Measurements from ENCODE around the gene RUNX3. TPM values are rescaled to one million over a fixed set of nuclear protein-coding genes. Genes with fewer than 3 reads are reported as not detected.

The RUNX3 gene
- total and polyA plus RNA-seq, 2 donors = 0.37 to 2.5 TPM

DNA sequence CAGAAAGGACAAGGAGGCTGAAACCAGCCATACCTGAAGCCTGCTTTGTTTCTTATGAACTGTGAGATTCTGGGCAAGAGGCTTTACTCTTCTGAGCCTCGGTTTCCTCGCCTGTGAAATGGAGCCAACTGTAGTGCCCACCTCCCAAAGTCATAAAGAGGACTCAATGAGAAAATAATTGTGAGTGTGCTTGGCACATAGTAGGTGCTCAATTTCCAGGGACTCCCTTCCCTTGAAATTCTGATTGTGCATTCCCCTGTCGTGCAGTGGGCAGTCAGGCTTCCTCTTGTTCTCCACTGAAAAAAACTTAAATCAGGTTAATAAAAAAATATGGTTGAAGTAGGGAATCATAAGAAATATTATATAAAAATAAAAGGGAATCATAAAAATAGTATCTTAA, 37.5 kb upstream of the RUNX3 start:
- Histone ChIP-seq H3K27ac (ENCODE audit: low read depth) (no peak overlapping the region), H3K4me3 (ENCODE audit: low read depth, low read length) (no peak overlapping the region), H3K4me1 (ENCODE audit: insufficient read depth) (no peaks in the 10 kb centered on the region), H3K36me3 (ENCODE audit: insufficient read depth) (no peaks in the 10 kb centered on the region)
- 91% methylated on average over 3 of the region's 3 CpGs for WGBS
- no peak for DNase-seq (ENCODE audit: extremely low spot score)

DNA sequence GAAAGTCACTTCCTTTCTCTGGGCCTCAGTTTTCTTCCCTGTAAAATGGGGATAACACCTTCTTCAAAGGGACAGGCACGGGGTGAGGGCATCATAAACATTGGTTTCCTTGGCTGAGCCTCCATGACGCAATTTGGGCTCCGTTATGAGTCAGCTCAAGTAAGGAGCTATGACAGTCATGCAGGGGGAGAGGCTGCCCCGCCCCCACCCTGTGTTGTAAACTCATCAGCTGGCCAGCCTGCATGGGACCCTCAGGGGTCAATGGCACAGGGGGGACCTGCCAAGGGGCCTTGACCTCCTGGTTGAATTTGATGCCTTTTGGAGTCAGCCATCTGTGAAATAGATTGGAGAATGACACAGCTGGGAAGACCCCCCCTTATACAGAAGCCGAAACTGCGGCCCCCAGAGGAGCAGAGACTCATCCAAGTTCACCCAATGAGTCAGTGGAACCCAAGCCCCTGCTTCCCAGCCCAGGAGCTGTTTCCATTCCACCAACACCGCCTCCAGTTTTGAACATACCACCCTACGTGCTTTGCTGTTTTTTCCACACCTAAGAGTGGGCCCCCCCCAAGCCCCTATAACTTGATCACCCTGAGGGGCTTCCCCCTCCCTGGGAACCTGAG, 36.8 kb upstream of the RUNX3 start:
- Histone ChIP-seq H3K27ac (ENCODE audit: low read depth) (no peak overlapping the region), H3K4me3 (ENCODE audit: low read depth, low read length) (no peak overlapping the region), H3K36me3 (ENCODE audit: insufficient read depth) (no peaks in the 10 kb centered on the region), H3K4me1 (ENCODE audit: insufficient read depth) (no peaks in the 10 kb centered on the region)
- 70% methylated on average over 8 of the region's 8 CpGs for WGBS
- DNase-seq (ENCODE audit: extremely low spot score) = no peak

DNA sequence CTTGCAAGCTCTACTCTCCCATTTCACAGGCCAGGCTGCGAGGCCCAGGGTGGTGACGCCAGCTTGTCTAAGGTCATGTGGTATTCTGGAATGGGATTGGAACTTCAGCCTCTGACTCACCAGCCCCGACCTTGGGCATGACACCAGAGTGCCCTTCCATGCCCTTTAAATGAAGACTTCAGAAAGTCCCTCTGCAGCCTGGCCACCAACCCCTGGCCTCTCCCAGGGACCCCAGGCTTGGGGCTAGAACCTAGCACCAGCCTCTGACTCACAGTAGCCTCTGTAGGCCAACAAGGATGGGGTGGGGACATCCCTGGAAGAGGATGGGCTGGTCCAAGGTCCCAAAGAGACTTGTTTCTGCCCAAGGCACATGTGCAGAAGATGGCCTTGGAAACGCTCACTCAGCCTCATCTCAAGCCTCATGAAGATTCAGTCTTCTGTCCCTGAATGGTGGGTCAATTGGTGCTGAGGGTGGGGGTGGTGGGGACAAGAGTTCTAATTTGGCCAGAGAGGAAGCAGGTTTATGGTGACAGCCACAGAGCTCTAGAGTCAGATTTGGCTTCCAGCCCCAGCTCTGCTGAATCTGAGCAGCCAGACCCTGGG, 36.1 kb upstream of the RUNX3 start:
- Histone ChIP-seq H3K36me3 (ENCODE audit: insufficient read depth) (no peaks in the 10 kb centered on the region), H3K27ac (ENCODE audit: low read depth) (no peak overlapping the region), H3K4me1 (ENCODE audit: insufficient read depth) (no peaks in the 10 kb centered on the region), H3K4me3 (ENCODE audit: low read depth, low read length) (no peak overlapping the region)
- 92% methylated on average over 4 of the region's 4 CpGs for WGBS
- no peak for DNase-seq (ENCODE audit: extremely low spot score)

DNA sequence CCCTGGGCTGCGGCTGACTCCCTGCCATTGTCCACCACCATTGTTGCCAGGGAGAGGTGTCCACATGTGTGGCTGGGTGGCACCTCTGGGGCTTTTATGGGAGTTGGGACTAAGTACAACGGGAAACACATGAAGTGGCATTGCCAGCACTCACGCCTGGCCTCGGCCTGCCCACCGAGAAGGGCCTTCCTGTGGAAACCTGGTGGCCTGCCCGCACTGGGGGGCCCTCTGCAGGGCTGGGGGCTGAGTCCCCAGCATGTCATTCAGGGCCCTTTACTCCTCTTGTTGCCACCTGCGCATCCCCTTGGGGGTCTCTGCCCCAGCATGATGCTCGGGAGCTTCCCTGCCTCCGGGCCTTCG, 35.5 kb upstream of the RUNX3 start:
- 94% methylated on average over 10 of the region's 10 CpGs for WGBS
- H3K4me3 ChIP-seq (ENCODE audit: low read depth, low read length) = no peak overlapping the region

DNA sequence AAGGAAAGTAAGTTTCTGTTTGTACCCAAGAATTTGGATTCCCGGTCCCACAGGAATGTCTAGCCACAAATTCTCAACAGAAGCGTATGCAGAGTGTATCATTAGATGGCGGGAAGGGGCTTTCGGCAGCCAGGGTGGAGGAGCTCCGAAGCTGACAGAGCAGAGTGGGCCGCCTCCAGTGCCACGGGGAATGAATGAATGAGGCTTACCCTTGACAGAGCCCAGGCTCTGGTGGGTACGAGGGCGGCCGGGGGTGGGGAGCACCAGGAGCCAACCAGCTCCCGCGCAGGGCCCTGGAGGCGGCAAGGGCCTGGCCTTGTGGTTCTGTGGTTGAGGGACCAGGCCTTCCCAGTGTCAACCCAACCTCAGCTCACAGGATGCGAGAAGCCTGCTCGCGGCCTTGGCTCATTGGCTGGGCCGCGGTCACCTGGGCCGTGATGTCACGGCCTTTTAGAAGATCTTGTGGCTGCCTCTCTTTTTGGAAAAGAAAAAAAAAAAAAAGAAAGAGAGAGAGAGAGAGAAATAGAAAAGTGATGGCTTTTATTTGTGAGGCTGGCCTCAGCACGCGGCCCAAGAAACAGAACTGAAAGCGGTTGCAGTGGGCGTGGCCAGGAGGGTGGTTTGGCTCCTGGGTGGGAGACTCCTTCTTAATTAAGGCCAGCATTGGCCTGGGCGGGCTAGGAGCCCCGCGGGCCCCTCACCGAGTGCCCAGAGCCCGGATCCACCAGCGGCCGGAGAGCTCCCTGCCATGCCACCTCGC, 34.9 kb upstream of the RUNX3 start:
- no peak for DNase-seq (ENCODE audit: extremely low spot score)
- WGBS = 84% methylated on average over 32 of the region's 32 CpGs
- no peak overlapping the region for H3K4me3 ChIP-seq (ENCODE audit: low read depth, low read length)
- no peaks in the 10 kb centered on the region for H3K4me1 ChIP-seq (ENCODE audit: insufficient read depth)
- no peaks in the 10 kb centered on the region for H3K36me3 ChIP-seq (ENCODE audit: insufficient read depth)
- H3K27ac ChIP-seq (ENCODE audit: low read depth) = no peak overlapping the region

More for the DNA sequence above, 35.5 kb upstream of the RUNX3 start:
- Histone ChIP-seq H3K4me1 (ENCODE audit: insufficient read depth) (no peaks in the 10 kb centered on the region), H3K36me3 (ENCODE audit: insufficient read depth) (no peaks in the 10 kb centered on the region), H3K27ac (ENCODE audit: low read depth) (no peak overlapping the region)
- no peak for DNase-seq (ENCODE audit: extremely low spot score)

DNA sequence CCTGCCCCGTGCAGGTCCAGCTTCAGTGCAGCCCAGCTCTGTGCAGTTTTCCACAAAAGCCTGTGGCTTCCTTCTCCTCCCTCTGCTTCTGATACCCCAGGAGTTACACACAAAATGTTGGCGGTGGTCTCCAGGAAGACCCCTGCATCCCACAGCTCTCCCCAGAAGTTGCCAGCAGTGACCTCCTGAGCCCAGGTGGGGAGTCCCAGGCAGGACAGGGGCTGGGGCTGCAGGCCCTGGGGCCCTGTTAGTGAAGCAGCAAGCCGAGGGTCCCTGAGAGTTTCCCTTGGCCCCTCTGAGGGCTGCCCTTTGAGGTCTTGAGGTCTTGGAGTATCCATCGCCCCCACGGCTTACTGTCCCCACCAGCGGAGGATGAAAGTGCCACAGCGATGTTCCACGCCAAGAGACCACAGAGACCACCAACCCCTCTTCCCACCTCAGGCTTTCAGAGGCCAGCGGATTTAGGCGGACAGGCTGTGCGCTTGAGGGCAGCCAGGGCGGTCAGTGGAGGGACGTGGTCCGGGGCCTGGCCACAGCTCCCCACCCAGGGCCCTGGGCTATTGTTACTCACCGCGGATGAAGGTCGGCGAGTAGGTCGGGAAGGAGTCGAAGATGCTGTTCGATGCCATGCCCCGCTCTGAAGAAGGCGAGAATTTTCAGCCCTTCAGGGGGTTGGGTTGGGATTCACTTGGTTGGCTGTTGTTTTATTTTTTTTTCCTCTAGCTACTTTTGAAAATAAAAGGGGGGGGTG, 34.0 kb upstream of the RUNX3 start:
- Histone ChIP-seq H3K27ac (ENCODE audit: low read depth) (no peak overlapping the region), H3K4me1 (ENCODE audit: insufficient read depth) (no peaks in the 10 kb centered on the region), H3K36me3 (ENCODE audit: insufficient read depth) (no peaks in the 10 kb centered on the region), H3K4me3 (ENCODE audit: low read depth, low read length) (peak overlapping the region; percentile 14)
- 89% methylated on average over 23 of the region's 23 CpGs for WGBS
- DNase-seq (ENCODE audit: extremely low spot score) = no peak

DNA sequence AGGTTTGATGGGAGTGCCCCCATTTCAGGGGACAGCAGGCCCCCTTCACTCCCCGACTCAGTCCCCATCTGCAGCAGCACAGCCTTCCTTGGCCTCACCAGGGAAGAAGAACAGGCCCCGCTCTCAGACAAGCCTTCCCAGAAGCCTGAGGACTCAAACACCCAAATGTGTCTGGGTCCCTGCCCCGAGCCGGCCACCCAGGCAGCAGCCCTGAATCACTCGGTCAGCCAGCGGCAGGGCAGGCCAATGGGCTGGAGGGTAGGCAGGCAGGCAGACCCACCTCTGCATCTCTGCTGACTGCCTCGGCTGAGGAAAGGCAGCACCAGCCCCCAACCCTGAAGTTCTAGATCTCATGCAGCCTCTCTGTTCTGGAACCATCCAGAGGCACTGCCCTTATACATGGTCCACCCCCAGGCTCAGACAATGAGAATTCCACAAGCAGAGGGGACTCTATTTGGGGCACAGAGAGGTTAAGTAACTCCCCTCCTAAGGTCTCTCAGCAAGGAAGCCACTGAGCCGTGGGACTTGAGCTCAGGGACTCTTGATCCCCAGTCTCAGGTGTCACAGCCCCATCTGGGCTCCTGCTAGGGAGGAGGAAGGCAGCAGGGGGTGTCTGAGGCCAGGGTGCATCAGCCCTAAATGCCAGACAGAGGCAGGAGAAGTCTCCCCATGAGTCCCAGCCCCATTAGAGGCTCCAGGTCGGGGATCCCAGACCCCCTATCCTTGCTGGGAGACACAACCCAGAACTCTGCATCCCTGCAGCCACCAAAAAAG, 33.2 kb upstream of the RUNX3 start:
- peak overlapping the region; percentile 14 for H3K4me3 ChIP-seq (ENCODE audit: low read depth, low read length)
- peak overlapping the region; percentile 0 for H3K27ac ChIP-seq (ENCODE audit: low read depth)
- DNase-seq (ENCODE audit: extremely low spot score) = no peak
- WGBS = 60% methylated on average over 9 of the region's 9 CpGs
- H3K4me1 ChIP-seq (ENCODE audit: insufficient read depth) = no peaks in the 10 kb centered on the region
- H3K36me3 ChIP-seq (ENCODE audit: insufficient read depth) = no peaks in the 10 kb centered on the region

DNA sequence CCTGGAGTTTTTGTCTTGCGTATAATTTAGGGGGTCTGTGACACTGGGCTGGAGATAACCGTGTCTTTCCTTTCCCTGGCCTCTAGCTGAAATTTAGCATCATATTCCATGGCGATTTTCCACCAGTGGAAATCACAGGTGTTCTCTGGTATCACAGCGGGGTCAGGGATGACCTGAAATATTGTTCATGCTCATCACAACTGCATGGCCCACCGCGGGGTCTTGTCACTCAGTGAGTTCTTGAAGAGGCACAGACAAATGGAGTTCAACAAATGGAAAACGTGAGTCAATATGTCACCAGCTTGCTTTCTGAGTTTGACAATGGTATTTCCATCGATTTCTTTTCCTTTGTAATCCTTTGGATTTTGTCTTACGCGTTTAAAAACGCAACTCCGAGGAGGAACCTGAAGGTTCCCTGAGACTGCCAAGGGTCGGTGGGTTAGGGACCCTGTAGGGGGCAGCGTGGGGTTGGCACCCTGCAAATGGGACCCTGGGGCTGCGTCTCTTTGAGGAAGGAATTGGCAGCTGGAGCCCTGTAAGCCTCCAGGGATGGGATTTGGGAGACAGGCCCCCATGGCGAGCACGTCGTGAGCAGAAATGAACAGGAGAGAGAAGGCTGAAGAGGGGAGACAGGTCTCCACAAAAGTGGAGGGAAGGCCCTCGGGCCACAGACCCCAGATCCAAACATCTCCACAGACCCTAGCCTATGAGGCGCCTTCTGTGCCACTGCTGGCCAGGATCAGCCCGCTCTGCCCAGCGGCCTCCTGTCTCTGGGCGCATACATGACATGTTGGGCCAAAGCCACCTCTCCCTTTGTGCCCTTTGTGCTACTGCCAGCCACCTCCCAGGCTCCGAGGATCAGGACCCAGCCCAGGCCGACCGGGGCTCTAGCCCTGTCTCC, 32.1 kb upstream of the RUNX3 start:
- Histone ChIP-seq H3K36me3 (ENCODE audit: insufficient read depth) (no peaks in the 10 kb centered on the region), H3K4me3 (ENCODE audit: low read depth, low read length) (no peak overlapping the region), H3K27ac (ENCODE audit: low read depth) (no peak overlapping the region), H3K4me1 (ENCODE audit: insufficient read depth) (no peaks in the 10 kb centered on the region)
- no peak for DNase-seq (ENCODE audit: extremely low spot score)
- WGBS = 82% methylated on average over 26 of the region's 26 CpGs

DNA sequence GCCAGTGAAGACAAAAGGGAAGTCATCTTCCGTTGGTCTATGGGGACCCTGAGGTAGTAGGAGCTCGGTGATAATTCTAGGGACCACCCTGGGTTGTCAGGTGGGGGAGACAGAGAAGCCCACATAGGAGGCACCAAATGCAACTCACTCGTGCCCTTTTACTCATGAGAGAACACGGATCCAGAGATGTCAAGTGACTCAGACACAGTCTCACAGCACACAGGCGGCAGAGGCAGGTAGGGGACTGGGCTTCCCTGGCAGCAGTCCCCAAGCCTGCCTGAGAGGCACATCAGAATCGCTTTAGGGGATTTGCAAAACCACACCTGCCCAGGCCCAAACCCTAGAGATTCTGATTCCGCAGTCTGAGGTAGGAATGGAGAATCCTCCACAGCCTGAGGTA, 31.3 kb upstream of the RUNX3 start:
- DNase-seq (ENCODE audit: extremely low spot score) = no peak
- no peak overlapping the region for H3K4me3 ChIP-seq (ENCODE audit: low read depth, low read length)
- H3K4me1 ChIP-seq (ENCODE audit: insufficient read depth) = no peaks in the 10 kb centered on the region
- no peak overlapping the region for H3K27ac ChIP-seq (ENCODE audit: low read depth)
- no peaks in the 10 kb centered on the region for H3K36me3 ChIP-seq (ENCODE audit: insufficient read depth)
- 80% methylated on average over 7 of the region's 7 CpGs for WGBS

DNA sequence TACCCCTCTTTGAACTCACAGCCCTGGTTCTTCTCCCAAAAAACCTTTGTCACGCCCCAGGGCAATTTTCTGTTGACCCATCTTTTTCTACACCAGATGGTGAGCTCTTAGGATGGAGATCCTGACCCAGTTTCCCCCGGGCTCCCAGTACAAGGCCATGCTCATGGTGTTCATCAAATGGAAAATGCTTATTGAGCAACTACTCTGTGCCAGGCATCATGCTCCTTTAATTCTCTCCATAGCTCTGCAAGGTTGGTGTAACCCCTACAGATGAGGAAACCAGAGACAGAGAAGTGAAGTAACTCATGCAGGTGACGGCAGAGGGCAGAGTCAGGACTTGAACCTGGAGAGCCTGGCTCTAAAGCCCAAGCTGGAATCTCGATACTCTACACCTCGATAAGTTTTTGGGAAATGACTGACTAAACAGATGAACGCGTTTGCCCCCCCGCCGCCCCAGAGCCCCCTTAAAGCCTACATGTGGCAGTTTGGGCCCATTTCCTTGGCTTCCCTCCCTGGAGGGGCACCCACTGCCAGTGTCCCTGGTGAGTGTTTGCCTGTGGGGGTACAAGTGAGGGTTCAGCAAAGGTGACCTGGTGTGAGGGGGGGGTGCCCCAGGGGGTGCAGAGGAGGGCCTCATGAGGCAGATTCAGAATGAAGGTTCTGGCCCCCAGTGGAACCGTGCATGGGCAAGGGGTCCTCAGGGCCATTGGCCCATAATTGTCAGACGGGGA, 30.2 kb upstream of the RUNX3 start:
- 90% methylated on average over 11 of the region's 11 CpGs for WGBS
- no peak overlapping the region for H3K4me3 ChIP-seq (ENCODE audit: low read depth, low read length)
- no peak for DNase-seq (ENCODE audit: extremely low spot score)
- H3K36me3 ChIP-seq (ENCODE audit: insufficient read depth) = no peaks in the 10 kb centered on the region
- H3K4me1 ChIP-seq (ENCODE audit: insufficient read depth) = no peaks in the 10 kb centered on the region
- no peak overlapping the region for H3K27ac ChIP-seq (ENCODE audit: low read depth)

DNA sequence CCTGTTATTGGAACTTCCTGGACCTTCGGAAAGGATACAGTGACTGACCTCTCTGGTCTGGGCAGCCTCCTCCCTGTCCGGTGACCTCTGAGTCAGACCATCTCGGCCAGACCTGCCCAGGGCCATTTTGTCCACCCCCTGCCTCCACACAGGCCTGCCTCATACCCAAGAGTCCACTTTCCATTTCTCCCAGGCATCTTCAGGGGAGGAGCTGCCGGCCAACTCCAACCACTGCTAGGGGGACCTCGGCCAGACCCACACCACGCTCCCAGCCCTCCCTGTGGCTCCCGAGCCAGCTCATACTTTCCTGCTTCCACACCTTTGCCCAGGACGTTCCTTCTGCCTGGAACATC, 29.5 kb upstream of the RUNX3 start:
- Histone ChIP-seq H3K4me1 (ENCODE audit: insufficient read depth) (no peaks in the 10 kb centered on the region), H3K4me3 (ENCODE audit: low read depth, low read length) (no peak overlapping the region), H3K36me3 (ENCODE audit: insufficient read depth) (no peaks in the 10 kb centered on the region), H3K27ac (ENCODE audit: low read depth) (no peak overlapping the region)
- WGBS = 82% methylated on average over 8 of the region's 8 CpGs
- no peak for DNase-seq (ENCODE audit: extremely low spot score)
